ENCODE data around the gene ZC3H11A. TPM values are rescaled to one million over a fixed set of nuclear protein-coding genes. Genes with fewer than 3 reads are reported as not detected.
A peak's percentile ranks its signal among the peaks of the same experiment; 100 is the strongest.
"Not testable (repeated sequence)": the region's sequence is repeated elsewhere in the genome, so short reads cannot be mapped to it uniquely, and the experiment has no call there.

ZC3H11A gene
- total and polyA plus RNA-seq, 2 experiments from 2014 or later, result 28.2 to 97.3 TPM

- H3K4me1 ChIP-seq (ENCODE audit: insufficient read depth); H3K27ac ChIP-seq (ENCODE audit: low read depth); H3K4me3 Mint-ChIP-seq; H3K36me3 ChIP-seq (ENCODE audit: insufficient read depth); H3K4me3 ChIP-seq; H2AFZ ChIP-seq; H3K27me3 ChIP-seq (ENCODE audit: insufficient read depth); H3K27me3 Mint-ChIP-seq (ENCODE audit: insufficient read depth, low read depth, poor library complexity); H3K9me3 Mint-ChIP-seq; H4K20me1 ChIP-seq (replicated peaks; ENCODE audit: insufficient read depth); H3K9me2 ChIP-seq (ENCODE audit: insufficient read depth); DNase-seq (ENCODE audit: low spot score); H3K4me1 Mint-ChIP-seq; H3K79me2 ChIP-seq (replicated peaks; ENCODE audit: insufficient read depth); ATAC-seq; H3K27ac Mint-ChIP-seq; H3K36me3 Mint-ChIP-seq (ENCODE audit: low read depth); H3F3A ChIP-seq (replicated peaks; ENCODE audit: low read depth); H3K4me2 ChIP-seq: not testable (repeated sequence)
These were observed 43.6 kb upstream of the ZC3H11A start for GRCh38 chr1:203751618-203752361.

GRCh38 chr1:203754455-203754864 is 41.0 kb upstream of the ZC3H11A start:
- peak; percentile 8 for DNase-seq (ENCODE audit: low spot score)
- peaks cover 3% of the 10 kb centered on the region for H3K4me1 Mint-ChIP-seq
- no peak overlapping the region for H3K4me3 ChIP-seq
- H3K9me3 Mint-ChIP-seq, result no peaks in the 10 kb centered on the region
- H3K36me3 Mint-ChIP-seq (ENCODE audit: low read depth), result no peaks in the 10 kb centered on the region
- H3K27ac ChIP-seq (ENCODE audit: low read depth), result no peak overlapping the region
- peak overlapping the region; percentile 72 for H2AFZ ChIP-seq
- no peaks in the 10 kb centered on the region for H3K4me1 ChIP-seq (ENCODE audit: insufficient read depth)
- ATAC-seq, result no peak
- H3K27ac Mint-ChIP-seq, result no peak overlapping the region
- no peaks in the 10 kb centered on the region for H3K27me3 Mint-ChIP-seq (ENCODE audit: insufficient read depth, low read depth, poor library complexity)
- no peaks in the 10 kb centered on the region for H3K27me3 ChIP-seq (ENCODE audit: insufficient read depth)
- no peaks in the 10 kb centered on the region for H3F3A ChIP-seq (replicated peaks; ENCODE audit: low read depth)
- no peak overlapping the region for H3K4me2 ChIP-seq
- H3K9me2 ChIP-seq (ENCODE audit: insufficient read depth), result no peaks in the 10 kb centered on the region
- no peaks in the 10 kb centered on the region for H4K20me1 ChIP-seq (replicated peaks; ENCODE audit: insufficient read depth)
- no peaks in the 10 kb centered on the region for H3K36me3 ChIP-seq (ENCODE audit: insufficient read depth)
- no peak overlapping the region for H3K4me3 Mint-ChIP-seq
- H3K79me2 ChIP-seq (replicated peaks; ENCODE audit: insufficient read depth), result no peaks in the 10 kb centered on the region
- TF ChIP-seq POLR2AphosphoS5 (IDR thresholded peaks at IDR 0.05; ENCODE audit: low read depth) (no peak), EZH2 (IDR thresholded peaks at IDR 0.05; ENCODE audit: low read depth, unreplicated experiment) (no peak), STAT1 (IDR thresholded peaks at IDR 0.05; ENCODE audit: unreplicated experiment) (no peak), ZNF114 (CRISPR knock-in tag; IDR thresholded peaks at IDR 0.05) (no peak), EZH2phosphoT487 (IDR thresholded peaks at IDR 0.05; ENCODE audit: unreplicated experiment) (no peak), ETS1 (IDR thresholded peaks at IDR 0.05) (no peak), NANOG (IDR thresholded peaks at IDR 0.05; ENCODE audit: borderline replicate concordance) (no peak)

GRCh38 chr1:203756036-203756435 is 39.4 kb upstream of the ZC3H11A start:
- Mint-ChIP-seq H3K4me3 (no peak overlapping the region), H3K36me3 (ENCODE audit: low read depth) (no peaks in the 10 kb centered on the region)
- TF ChIP-seq ZNF331 (CRISPR knock-in tag; IDR thresholded peaks at IDR 0.05; ENCODE audit: low read depth), result no peak
- no peak for TF ChIP-seq ZNF462 (CRISPR knock-in tag; IDR thresholded peaks at IDR 0.05)
- no peak for TF ChIP-seq EZH2phosphoT487 (IDR thresholded peaks at IDR 0.05; ENCODE audit: unreplicated experiment)

More at GRCh38 chr1:203756036-203756435, 39.4 kb upstream of the ZC3H11A start:
- H3K27me3 ChIP-seq (ENCODE audit: insufficient read depth), result no peaks in the 10 kb centered on the region
- Mint-ChIP-seq H3K4me1 (peaks cover 3% of the 10 kb centered on the region), H3K9me3 (no peaks in the 10 kb centered on the region), H3K27me3 (ENCODE audit: insufficient read depth, low read depth, poor library complexity) (no peaks in the 10 kb centered on the region), H3K27ac (no peak overlapping the region)
- H3K36me3 ChIP-seq (ENCODE audit: insufficient read depth), result no peaks in the 10 kb centered on the region
- no peak overlapping the region for H3K4me2 ChIP-seq
- no peaks in the 10 kb centered on the region for H3K4me1 ChIP-seq (ENCODE audit: insufficient read depth)
- no peak overlapping the region for H2AFZ ChIP-seq
- H3K79me2 ChIP-seq (replicated peaks; ENCODE audit: insufficient read depth), result no peaks in the 10 kb centered on the region
- H3K27ac ChIP-seq (ENCODE audit: low read depth), result no peak overlapping the region
- H4K20me1 ChIP-seq (replicated peaks; ENCODE audit: insufficient read depth), result no peaks in the 10 kb centered on the region
- H3K4me3 ChIP-seq, result no peak overlapping the region
- no peaks in the 10 kb centered on the region for H3F3A ChIP-seq (replicated peaks; ENCODE audit: low read depth)
- ATAC-seq (no peak), DNase-seq (ENCODE audit: low spot score) (no peak)
- H3K9me2 ChIP-seq (ENCODE audit: insufficient read depth), result no peaks in the 10 kb centered on the region
